Measurements from ENCODE around the gene MAPKAPK2.

MAPKAPK2 gene

GRCh38 chr1:206685334-206685768 is 646 bp downstream of the MAPKAPK2 start:
- peak in 1 of 2 experiments; percentile 33 for DNase-seq

- DNase-seq, result peak in 1 of 2 experiments; percentile 21
These were observed 1.2 kb downstream of the MAPKAPK2 start for GRCh38 chr1:206685769-206686477.

- DNase-seq, result no peak
These were observed 2.0 kb downstream of the MAPKAPK2 start for GRCh38 chr1:206686478-206687249.

- DNase-seq, result no peak
These were observed 2.7 kb downstream of the MAPKAPK2 start for GRCh38 chr1:206687251-206687914.

GRCh38 chr1:206687915-206688442 is 3.3 kb downstream of the MAPKAPK2 start:
- no peak for DNase-seq

GRCh38 chr1:206690516-206690915 is 5.8 kb downstream of the MAPKAPK2 start:
- no peak for DNase-seq

GRCh38 chr1:206691604-206692003 is 6.9 kb downstream of the MAPKAPK2 start:
- no peak for DNase-seq

GRCh38 chr1:206693029-206693428 is 8.3 kb downstream of the MAPKAPK2 start:
- DNase-seq, result no peak

- DNase-seq, result no peak
These were observed 8.9 kb downstream of the MAPKAPK2 start for GRCh38 chr1:206693592-206693991.

GRCh38 chr1:206694171-206695124 is 9.7 kb downstream of the MAPKAPK2 start:
- DNase-seq, result no peak

- DNase-seq, result no peak
These were observed 11.0 kb downstream of the MAPKAPK2 start for GRCh38 chr1:206695733-206696132.

- no peak for DNase-seq
These were observed 12.3 kb downstream of the MAPKAPK2 start for GRCh38 chr1:206696812-206697585.

GRCh38 chr1:206698011-206698410 is 13.3 kb downstream of the MAPKAPK2 start:
- no peak for DNase-seq

GRCh38 chr1:206699000-206699586 is 14.4 kb downstream of the MAPKAPK2 start:
- no peak for DNase-seq

GRCh38 chr1:206699626-206700025 is 14.9 kb downstream of the MAPKAPK2 start:
- no peak for DNase-seq

GRCh38 chr1:206700445-206701036 is 15.8 kb downstream of the MAPKAPK2 start:
- no peak for DNase-seq

- DNase-seq, result no peak
These were observed 17.6 kb downstream of the MAPKAPK2 start for GRCh38 chr1:206702260-206702659.

- no peak for DNase-seq
These were observed 18.1 kb downstream of the MAPKAPK2 start for GRCh38 chr1:206702803-206703202.

- DNase-seq, result peak; percentile 42 to 51
These were observed 19.0 kb downstream of the MAPKAPK2 start for GRCh38 chr1:206703661-206704060.

GRCh38 chr1:206704226-206704625 is 19.5 kb downstream of the MAPKAPK2 start:
- no peak for DNase-seq

GRCh38 chr1:206705191-206705590 is 20.5 kb downstream of the MAPKAPK2 start:
- no peak for DNase-seq
